SK-N-MC (cell line): Measurements from ENCODE around the gene ADORA3.
"Not testable (repeated sequence)": the region's sequence is repeated elsewhere in the genome, so short reads cannot be mapped to it uniquely, and the experiment has no call there.

ENCODE experiments used
- DNase-seq: peaks from one replicate; pipeline ENCODE4 v3.0.0-alpha.2; 2011; ENCODE audit warnings: low read depth, low spot score
- H3K27ac ChIP-seq: fragments of 200-600 bp; sonication (generic); 2 replicates; pipeline ENCODE4 v1.5.1; 2016; ENCODE audit warnings: mixed run types
- H3K36me3 ChIP-seq: fragments of 200-600 bp; sonication (generic); 2 replicates; pipeline ENCODE4 v1.6.1; 2017; ENCODE audit warnings: antibody characterized with exemption, low read length, mixed read lengths; ENCODE audit not compliant: insufficient read depth
- H3K4me3 ChIP-seq: fragments of 200-600 bp; sonication (generic); 2 replicates; pipeline ENCODE4 v1.5.1; 2016
- H3K9ac ChIP-seq: fragments of 200-600 bp; sonication (generic); 2 replicates; pipeline ENCODE4 v1.8.0; 2017; ENCODE audit warnings: mixed run types, mixed read lengths; ENCODE audit not compliant: insufficient read length
- H3K9me3 ChIP-seq: fragments of 200-600 bp; sonication (generic); 2 replicates; pipeline ENCODE4 v1.6.1; 2017; ENCODE audit warnings: low read depth, mild to moderate bottlenecking, antibody characterized with exemption, low read length, moderate library complexity, mixed read lengths
- EZH2 ChIP-seq: fragments of 200-600 bp; sonication (generic); IDR thresholded peaks from one replicate; pipeline ENCODE4 v1.6.1; 2017; ENCODE audit warnings: antibody characterized with exemption
- FOXP2 ChIP-seq: optimal IDR thresholded peaks from 2 replicates; pipeline ENCODE3; 2011; ENCODE audit warnings: mild to moderate bottlenecking, moderate library complexity; ENCODE audit not compliant: insufficient read depth; ENCODE audit errors: extremely low read length, control extremely low read depth
- POLR2AphosphoS5 ChIP-seq: IDR thresholded peaks from 2 replicates; pipeline ENCODE4 v1.6.1; 2012; ENCODE audit warnings: mild to moderate bottlenecking, low read depth, low read length, borderline replicate concordance

The ADORA3 gene

DNA sequence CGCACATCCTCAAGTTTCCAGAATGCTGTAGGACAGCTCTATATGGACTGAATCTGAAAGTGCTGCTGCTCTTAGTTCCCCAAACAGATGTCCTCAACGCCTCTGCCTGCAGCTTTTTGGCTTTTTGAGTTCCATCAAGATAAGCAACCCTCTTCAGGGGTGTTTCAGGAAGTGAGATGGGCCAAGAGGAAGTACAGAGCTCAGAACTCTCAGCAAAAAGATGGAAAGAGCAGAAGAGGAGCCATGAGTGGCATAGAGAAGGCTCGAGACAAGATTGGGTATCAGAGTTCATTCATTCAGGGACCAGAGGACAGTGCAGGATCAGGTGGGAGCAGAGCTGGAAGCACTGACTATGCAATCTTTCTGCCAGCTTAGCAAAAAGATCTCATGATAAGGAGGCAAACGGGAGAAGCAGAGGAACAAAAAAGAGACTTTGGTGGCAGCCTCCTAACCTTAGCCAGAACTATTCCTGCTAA is at the start of gene ADORA3, which contains the start of gene TMIGD3:
ADORA3 (minus strand) TSS at position 49 of the 476 bp plus-strand sequence. CDS start 279 bp downstream, outside the sequence.
TMIGD3 (minus strand) TSS at position 49 of the 476 bp plus-strand sequence. CDS start 279 bp downstream, outside the sequence.
- H3K27ac ChIP-seq, result no peak within 1 kb of the TSS
- no peaks in the 10 kb centered on the region for H3K9me3 ChIP-seq
- H3K4me3 ChIP-seq, result no peak within 1 kb of the TSS
- DNase-seq, result no peak
- H3K36me3 ChIP-seq, result no peaks in the 10 kb centered on the region
- no peak within 1 kb of the TSS for H3K9ac ChIP-seq
- TF ChIP-seq POLR2AphosphoS5 (no peak), FOXP2 (no peak), EZH2 (no peak)

- Histone ChIP-seq H3K36me3 (no peaks in the 10 kb centered on the region), H3K27ac (no peak overlapping the region), H3K9me3 (no peaks in the 10 kb centered on the region), H3K9ac (no peak overlapping the region), H3K4me3 (no peak overlapping the region)
- no peak for DNase-seq
- TF ChIP-seq FOXP2, result no peak
These were observed 49.8 kb upstream of the ADORA3 start for GRCh38 chr1:111553196-111553595.

GRCh38 chr1:111552587-111552986 is 49.2 kb upstream of the ADORA3 start:
- Histone ChIP-seq H3K27ac (no peak overlapping the region), H3K36me3 (no peaks in the 10 kb centered on the region), H3K9ac (no peak overlapping the region), H3K9me3 (no peaks in the 10 kb centered on the region), H3K4me3 (no peak overlapping the region)
- DNase-seq, result no peak
- TF ChIP-seq FOXP2 (no peak), EZH2 (no peak), POLR2AphosphoS5 (no peak)

- no peak for DNase-seq
- no peak overlapping the region for H3K4me3 ChIP-seq
- no peaks in the 10 kb centered on the region for H3K36me3 ChIP-seq
- H3K9me3 ChIP-seq, result no peaks in the 10 kb centered on the region
- H3K27ac ChIP-seq, result no peak overlapping the region
- TF ChIP-seq POLR2AphosphoS5, result no peak
- no peak for TF ChIP-seq EZH2
- no peak for TF ChIP-seq FOXP2
- no peak overlapping the region for H3K9ac ChIP-seq
These were observed 48.4 kb upstream of the ADORA3 start for GRCh38 chr1:111551623-111552411.

DNA sequence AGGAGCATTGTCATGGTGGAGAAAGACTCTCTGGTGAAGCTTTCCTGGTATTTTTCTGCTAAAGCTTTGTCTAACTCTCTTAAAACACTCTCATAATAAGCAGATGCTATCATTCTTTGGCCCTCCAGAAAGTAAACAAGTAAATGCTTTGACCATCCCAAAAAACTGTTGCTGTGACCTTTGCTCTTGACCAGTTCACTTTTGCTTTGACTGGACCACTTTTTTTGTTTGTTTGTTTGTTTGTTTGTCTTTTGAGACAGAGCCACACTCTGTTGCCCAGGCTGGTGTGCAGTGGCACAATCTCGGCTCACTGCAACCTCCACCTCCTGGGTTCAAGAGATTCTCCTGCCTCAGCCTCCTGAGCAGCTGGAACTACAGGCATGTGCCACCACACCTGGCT is 44.4 kb upstream of the ADORA3 start:
- H3K36me3 ChIP-seq, H3K9me3 ChIP-seq, DNase-seq, H3K9ac ChIP-seq, H3K27ac ChIP-seq, H3K4me3 ChIP-seq: not testable (repeated sequence)

- no peak overlapping the region for H3K9ac ChIP-seq
- H3K36me3 ChIP-seq, result no peaks in the 10 kb centered on the region
- DNase-seq, result no peak
- TF ChIP-seq FOXP2 (no peak), POLR2AphosphoS5 (no peak), EZH2 (no peak)
- H3K27ac ChIP-seq, result no peak overlapping the region
- no peak overlapping the region for H3K4me3 ChIP-seq
- H3K9me3 ChIP-seq, result no peaks in the 10 kb centered on the region
These were observed 38.8 kb upstream of the ADORA3 start for GRCh38 chr1:111542187-111542586.

DNA sequence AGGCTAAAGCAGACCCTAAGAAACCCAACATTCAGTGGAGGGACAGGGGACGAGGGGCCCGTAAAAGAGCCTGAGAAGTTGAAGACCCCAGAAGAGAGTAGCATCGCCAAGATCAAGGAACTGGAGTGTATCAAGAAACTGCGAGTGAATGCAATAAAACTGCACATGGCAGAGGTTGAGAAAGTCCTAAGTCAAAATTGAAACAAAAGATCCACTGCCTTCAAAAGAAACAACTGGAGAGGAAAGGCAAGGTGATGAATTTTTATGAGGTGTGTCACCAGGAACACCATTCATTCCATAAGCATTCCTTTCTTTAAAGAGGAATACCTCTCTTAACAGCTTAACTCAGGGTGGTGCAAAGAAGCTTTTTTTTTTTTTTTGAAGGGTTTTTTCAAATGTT is 38.3 kb upstream of the ADORA3 start:
- Histone ChIP-seq H3K36me3 (no peaks in the 10 kb centered on the region), H3K4me3 (no peak overlapping the region), H3K9ac (no peak overlapping the region), H3K9me3 (no peaks in the 10 kb centered on the region), H3K27ac (no peak overlapping the region)
- no peak for TF ChIP-seq FOXP2
- TF ChIP-seq EZH2, result no peak
- no peak for TF ChIP-seq POLR2AphosphoS5
- DNase-seq, result no peak

- H3K36me3 ChIP-seq, result no peaks in the 10 kb centered on the region
- H3K4me3 ChIP-seq, result no peak overlapping the region
- H3K27ac ChIP-seq, result no peak overlapping the region
- no peak for DNase-seq
- TF ChIP-seq FOXP2 (no peak), EZH2 (no peak), POLR2AphosphoS5 (no peak)
- H3K9ac ChIP-seq, result no peak overlapping the region
- H3K9me3 ChIP-seq, result no peaks in the 10 kb centered on the region
These were observed 37.5 kb upstream of the ADORA3 start for GRCh38 chr1:111540928-111541327.
